GM12873 (cell line): Measurements from ENCODE around the gene PAPPA.

Experiments
- TF ChIP-seq, protein P1 (sequence below): IDR thresholded peaks from 2 replicates; pipeline ENCODE4 v1.5.1; 2012; ENCODE audit warnings: low read depth, mild to moderate bottlenecking, moderate library complexity, low read length, control low read depth; ENCODE audit not compliant: insufficient read depth; ENCODE audit errors: missing control alignments

Gene PAPPA

DNA sequence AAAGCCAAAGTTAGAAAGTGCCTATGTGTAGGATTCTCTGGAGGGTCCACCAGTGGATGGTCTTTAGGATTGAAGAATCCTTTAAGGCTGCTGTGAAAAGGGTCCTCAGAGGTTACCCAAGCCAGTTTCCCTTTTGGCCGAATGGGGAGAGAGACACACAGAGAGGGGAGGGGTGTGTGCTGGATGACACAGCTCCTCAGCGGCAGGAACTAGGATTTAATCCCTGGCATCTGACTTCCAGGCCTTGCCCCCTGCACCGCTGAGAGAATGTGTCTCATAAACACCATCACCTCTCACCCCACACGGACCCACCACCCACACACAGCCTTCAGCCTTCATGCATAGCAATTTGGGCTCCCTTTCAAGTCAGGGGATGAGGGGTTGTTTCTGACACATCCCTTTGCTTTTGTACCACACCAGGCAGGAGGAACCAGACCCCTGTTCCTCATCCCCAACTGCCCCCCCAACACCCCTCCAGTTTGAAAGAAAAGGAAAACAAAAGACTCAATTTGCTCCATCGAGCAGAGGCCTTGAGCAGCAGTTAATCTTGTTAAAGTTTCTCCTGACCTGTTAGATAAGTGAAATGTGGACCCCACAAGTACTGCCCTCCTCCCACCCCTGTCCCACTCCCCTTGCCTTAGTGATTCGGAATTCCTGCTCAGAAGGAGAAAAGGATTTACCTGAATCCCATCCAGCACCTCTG lies 4.0 kb downstream of the PAPPA start:
- TF ChIP-seq, protein P1, sequence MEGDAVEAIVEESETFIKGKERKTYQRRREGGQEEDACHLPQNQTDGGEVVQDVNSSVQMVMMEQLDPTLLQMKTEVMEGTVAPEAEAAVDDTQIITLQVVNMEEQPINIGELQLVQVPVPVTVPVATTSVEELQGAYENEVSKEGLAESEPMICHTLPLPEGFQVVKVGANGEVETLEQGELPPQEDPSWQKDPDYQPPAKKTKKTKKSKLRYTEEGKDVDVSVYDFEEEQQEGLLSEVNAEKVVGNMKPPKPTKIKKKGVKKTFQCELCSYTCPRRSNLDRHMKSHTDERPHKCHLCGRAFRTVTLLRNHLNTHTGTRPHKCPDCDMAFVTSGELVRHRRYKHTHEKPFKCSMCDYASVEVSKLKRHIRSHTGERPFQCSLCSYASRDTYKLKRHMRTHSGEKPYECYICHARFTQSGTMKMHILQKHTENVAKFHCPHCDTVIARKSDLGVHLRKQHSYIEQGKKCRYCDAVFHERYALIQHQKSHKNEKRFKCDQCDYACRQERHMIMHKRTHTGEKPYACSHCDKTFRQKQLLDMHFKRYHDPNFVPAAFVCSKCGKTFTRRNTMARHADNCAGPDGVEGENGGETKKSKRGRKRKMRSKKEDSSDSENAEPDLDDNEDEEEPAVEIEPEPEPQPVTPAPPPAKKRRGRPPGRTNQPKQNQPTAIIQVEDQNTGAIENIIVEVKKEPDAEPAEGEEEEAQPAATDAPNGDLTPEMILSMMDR = no peak

DNA sequence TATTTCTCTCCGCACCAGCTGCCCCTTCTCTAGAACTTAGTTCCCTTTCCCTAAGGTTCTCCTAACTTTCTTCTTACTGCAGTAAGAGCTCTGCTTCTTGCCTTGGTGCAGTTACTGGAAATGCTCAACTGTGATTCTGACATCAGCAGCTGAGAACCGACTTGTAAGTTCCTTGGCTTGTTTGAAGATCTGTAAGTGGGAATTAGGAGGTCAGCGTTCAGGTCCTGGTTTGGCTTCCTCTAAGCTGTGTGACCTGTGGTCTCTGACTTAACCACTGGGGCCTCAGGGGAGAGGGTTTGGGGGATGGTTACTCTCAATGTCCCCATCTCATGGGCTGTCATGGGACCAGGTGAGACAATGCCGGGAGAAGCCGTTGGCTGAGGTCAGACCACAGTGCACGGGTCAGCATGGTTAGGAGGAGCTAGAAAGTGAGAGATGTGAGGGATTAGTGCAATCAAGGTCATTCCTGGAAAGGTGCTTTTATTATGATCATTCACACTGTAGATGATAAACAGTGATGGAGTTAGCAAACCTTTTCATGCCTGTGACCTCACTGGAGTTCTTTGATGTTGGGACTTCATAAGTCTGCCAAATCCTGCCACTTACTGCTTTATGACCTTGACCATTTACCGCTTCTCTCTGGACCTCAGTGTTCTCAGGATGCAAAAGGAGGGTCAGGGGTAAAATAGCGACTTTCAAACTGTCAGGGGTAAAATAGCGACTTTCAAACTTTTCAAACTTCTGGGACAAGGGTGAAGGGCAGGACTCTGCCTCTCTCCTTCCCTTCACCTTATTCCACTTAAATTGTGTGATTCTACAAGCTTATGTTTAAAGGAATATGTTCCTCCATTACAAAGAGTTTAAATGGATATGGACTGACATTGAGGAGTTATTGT lies 7.3 kb downstream of the PAPPA start:
- TF ChIP-seq, protein P1 = no peak

DNA sequence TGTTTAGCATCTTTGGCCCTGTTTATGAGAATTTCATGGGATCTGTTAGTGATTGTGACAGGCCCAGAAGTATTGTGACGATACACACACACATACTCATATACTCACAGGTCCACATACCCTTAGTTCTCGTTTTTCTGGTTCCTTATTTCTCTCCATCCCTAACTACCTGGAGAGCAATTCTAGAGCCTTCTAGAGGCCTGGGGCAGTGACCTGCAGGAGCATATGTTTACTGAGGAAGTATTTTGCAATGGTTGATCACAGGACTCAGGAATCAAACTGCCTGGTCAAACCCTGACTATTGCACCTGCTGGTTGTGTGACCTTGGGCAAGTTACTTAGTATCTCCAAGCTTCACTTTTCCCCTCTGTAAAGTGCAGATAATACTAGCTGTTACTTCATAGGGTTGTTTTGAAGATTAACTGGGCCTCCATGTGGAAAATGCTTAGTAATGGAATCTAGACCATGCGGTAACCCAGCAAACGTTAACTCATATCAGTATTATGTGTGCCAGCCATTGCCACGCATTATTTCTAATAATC lies 8.7 kb downstream of the PAPPA start:
- TF ChIP-seq, protein P1 = no peak

DNA sequence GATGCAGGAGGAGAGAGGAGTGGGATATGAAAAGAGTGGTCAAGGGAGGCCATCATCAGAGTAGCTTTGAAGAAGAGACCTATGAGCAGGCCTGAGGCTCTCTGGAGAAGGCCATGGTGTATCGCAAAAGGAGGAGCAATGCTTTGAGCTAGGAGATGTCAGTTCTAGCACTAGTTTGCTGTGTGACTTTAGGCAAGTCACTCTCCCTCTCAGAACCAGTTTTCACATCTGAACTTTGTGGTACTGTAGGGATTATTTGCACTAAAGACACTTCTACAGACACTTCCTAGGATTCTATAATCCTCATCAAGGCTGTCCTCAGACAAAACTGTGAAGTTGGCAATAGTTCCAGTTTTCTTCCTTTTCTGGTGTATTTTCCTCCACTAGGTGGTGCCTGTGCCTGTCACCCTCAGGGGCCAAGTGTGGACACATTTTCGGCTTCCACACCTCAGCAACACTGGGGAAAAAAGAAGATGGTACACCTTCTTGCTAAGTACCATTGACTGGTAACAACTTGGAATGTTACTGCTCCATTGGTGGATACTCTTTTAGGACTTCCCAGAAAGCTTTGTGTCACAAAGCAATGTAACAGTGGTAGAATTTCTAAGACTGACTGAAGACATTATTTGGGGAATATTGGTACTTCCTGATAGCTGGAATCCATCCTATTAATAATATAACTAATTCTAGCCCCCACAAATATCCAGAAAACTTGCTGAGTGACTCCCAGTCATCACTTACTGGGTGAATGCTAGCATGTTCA lies 9.9 kb downstream of the PAPPA start:
- TF ChIP-seq, protein P1 = peak; percentile 54

DNA sequence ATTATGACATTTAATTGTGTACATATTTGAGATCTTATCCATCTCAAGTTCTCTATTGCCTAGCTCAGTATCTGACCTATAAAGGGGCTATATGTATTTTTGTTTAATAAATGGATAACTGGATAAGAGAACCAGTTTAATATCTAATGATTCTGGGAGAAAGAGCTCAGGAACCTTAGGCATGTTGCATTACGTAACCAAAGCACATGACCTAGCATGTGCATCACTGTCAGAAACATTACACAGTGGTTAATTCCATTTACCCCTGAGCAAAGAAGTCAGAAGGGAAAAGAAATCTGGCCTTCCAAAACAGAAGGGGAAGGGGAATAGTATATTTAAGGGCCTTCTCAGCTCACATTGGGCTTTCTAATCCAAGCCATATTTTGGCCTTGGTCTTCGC lies 12.3 kb downstream of the PAPPA start:
- TF ChIP-seq, protein P1 = no peak

DNA sequence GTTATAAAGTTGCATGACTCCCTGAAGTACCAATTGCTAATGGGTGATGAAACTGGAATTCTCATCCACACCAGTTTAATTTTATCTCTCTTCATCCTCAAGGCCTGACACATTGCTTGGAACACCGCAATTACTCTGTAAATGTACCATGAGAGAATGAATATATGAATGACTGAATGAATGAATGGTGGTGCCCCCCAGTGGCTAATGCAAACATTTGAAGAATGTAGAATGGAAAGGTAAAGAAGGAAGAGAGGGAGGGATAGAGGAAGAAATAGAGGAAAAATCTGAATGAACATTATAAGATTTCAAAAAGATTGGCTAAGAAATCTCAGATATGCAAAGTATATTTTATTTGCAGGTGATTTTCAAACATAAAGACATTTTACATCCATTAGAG lies 13.1 kb downstream of the PAPPA start:
- TF ChIP-seq, protein P1 = peak; percentile 21
